ENCODE measurements around the gene CRHR1.
"Not testable (repeated sequence)": the region's sequence is repeated elsewhere in the genome, so short reads cannot be mapped to it uniquely, and the experiment has no call there.

CRHR1 gene

DNA sequence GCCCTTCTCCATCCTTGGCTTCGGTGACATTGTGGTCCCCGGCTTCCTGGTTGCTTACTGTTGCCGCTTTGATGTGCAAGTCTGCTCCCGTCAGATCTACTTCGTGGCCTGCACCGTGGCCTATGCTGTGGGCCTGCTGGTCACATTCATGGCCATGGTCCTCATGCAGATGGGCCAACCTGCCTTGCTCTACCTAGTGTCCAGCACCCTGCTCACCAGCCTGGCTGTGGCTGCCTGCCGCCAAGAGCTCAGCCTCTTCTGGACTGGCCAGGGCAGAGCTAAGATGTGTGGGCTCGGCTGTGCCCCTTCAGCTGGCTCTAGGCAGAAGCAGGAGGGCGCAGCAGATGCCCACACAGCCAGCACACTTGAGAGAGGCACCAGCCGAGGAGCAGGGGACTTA lies 62.1 kb downstream of the CRHR1 start:
- no peak for DNase-seq (ENCODE audit: low read depth)

- no peak for DNase-seq (ENCODE audit: low read depth)
Observed at GRCh38 chr17:45846646-45847045, 62.5 kb downstream of the CRHR1 start.

DNA sequence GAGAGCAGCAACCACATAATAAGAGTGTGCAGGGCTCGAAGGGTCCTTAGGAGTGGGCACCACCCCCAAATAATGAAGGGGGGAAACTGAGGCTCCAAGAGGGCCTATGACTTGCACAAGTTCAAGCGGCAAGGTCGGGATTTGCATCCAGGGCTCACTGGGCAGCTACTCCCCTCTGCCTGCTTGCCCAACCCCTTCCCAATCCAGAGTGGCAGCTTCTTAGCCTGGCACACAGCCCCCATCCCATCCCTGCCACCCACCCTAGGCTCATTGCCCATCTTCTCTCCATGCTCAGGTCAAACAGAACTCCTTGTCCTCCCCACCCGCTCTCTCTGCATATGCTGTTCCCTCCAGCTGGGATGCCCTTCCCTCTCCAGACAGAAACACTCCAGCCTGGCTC lies 63.0 kb downstream of the CRHR1 start:
- no peak for DNase-seq (ENCODE audit: low read depth)

- no peak for DNase-seq (ENCODE audit: low read depth)
Observed at GRCh38 chr17:45847747-45848146, 63.6 kb downstream of the CRHR1 start.

GRCh38 chr17:45848405-45848804 lies 64.3 kb downstream of the CRHR1 start:
- DNase-seq (ENCODE audit: low read depth) = no peak

DNA sequence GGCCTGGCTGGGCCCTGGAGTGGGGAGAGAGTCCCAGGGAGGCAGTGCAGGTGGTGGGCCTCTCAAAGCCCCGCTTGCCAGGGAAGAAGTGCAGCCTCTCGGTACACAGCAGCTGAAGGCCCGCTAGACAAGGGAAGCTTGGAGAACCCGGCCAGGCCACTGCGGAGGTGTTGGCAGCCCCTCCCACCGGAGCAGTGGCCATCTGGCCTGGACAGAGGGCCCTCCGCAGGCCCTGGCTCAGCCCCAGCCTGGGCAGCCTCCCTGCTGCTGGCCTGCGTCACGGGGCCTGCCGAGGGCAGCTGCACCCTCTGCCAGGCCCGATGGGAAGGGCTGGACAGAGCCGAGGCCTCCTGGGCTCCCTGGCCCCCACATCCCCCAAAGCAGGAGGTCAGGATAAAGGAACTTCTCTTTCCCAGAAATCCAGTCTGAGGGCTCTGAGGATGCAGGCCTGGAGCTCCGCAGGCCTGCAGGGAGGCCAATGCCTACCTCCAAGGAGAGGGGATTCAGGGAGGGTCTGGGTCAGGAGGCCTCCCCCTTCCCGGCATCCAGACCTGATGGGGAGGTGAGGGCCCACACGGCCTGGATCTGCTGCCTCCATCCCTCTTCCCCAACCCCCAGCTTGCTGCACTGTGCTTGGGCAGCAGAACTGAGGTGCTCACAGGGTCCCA lies 64.9 kb downstream of the CRHR1 start:
- DNase-seq (ENCODE audit: low read depth) = no peak

GRCh38 chr17:45849536-45849990 lies 65.4 kb downstream of the CRHR1 start:
- DNase-seq (ENCODE audit: low read depth) = no peak

- no peak for DNase-seq (ENCODE audit: low read depth)
Observed at GRCh38 chr17:45850011-45850410, 65.9 kb downstream of the CRHR1 start.

GRCh38 chr17:45850468-45850867 lies 66.3 kb downstream of the CRHR1 start:
- no peak for DNase-seq (ENCODE audit: low read depth)

DNA sequence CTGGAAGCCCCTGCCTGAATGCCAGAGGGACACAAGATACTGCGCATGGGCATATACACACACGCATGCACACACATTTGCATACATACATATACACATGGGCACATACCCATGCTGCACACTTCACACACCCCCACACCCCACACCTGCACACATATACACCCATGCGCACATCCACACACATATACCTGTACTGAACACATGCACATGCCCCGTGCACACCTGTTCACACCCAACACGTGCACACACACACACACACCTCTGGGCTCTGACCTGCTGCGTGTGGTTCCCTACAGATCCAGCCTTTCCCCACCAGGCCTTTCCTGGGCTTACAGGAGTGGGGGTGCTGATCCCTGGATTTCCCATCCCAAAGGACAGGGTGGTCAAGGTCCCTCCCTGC lies 66.9 kb downstream of the CRHR1 start:
- no peak for DNase-seq (ENCODE audit: low read depth)

DNA sequence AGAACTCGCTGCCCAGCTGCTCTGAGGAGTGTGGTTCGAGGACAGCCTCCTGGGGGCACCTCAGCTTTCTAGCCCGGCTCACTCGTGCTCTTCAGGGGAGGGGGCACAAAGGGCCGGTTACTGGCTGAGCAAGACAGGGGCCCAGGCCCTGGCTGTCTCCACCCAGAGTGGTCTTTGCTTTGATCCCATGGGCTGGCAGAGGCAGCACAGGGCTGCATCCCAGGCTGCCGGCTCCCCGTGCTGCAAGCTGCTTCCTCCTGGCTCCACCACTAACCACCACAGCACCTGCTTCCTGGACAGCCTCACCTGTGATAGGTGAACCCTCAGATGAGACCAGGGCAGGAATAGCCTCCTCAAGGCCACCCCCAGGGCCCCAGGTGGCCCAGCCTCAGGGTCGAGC lies 67.3 kb downstream of the CRHR1 start:
- DNase-seq (ENCODE audit: low read depth) = no peak

- DNase-seq (ENCODE audit: low read depth) = no peak
Observed at GRCh38 chr17:45851873-45852272, 67.8 kb downstream of the CRHR1 start.

- peak; percentile 43 for DNase-seq (ENCODE audit: low read depth)
Observed at GRCh38 chr17:45852535-45853297, 68.6 kb downstream of the CRHR1 start.

GRCh38 chr17:45854209-45854608 lies 70.1 kb downstream of the CRHR1 start:
- no peak for DNase-seq (ENCODE audit: low read depth)

DNA sequence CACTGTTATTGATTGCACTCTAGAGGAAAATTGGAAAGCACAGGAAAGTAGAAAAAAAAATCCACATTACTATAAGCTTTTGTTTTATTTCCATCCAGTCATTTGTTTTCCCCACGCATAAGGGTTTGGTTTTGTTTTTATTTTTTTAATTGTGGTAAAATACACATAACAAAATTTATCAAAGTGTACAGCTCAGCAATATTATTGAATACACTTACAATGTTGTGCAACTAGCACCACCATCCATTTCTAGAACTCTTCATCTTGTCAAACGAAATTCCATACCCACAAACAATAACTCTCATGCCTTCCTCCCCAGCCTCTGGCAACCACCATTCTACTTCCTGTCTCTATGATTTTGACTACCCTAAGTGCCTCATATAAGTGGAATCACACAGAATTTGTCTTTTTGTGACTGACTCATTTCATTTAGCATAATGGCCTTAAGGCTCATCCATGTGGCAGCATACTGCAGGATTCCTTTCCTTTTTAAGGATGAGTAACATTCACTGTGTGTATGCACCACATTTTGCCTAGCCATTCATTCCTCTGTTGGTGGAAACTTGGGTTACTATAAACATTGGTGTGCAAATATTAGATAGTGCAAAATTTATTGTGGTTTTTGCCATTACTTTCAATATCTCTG lies 71.7 kb downstream of the CRHR1 start:
- DNase-seq (ENCODE audit: low read depth) = no peak

GRCh38 chr17:45857977-45858708 lies 74.0 kb downstream of the CRHR1 start:
- no peak for DNase-seq (ENCODE audit: low read depth)

DNA sequence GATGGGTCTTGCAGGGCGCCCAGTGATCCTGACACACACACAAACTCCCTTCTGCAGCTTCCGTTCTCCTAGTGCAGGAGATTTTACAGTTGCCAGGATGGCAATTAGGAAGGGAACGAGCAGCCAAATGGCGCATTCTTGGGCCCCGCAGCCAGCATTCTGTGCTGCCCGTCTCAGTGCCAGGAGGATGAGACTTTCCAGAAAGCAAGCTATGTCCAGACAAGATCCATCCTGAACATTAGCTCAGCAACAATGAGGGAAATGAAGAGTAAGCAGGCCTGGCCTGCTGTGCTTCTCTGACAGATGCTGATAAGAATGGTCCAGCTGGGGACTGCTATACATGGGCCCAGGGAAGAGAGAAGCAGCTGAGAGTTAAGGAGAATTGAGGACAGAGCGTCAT lies 77.0 kb downstream of the CRHR1 start:
- no peak for DNase-seq (ENCODE audit: low read depth)

- not testable (repeated sequence) for DNase-seq (ENCODE audit: low read depth)
Observed at GRCh38 chr17:45862127-45862526, 78.0 kb downstream of the CRHR1 start.

- DNase-seq (ENCODE audit: low read depth) = no peak
Observed at GRCh38 chr17:45863857-45864654, 79.9 kb downstream of the CRHR1 start.

GRCh38 chr17:45867171-45867570 lies 83.1 kb downstream of the CRHR1 start:
- no peak for DNase-seq (ENCODE audit: low read depth)

DNA sequence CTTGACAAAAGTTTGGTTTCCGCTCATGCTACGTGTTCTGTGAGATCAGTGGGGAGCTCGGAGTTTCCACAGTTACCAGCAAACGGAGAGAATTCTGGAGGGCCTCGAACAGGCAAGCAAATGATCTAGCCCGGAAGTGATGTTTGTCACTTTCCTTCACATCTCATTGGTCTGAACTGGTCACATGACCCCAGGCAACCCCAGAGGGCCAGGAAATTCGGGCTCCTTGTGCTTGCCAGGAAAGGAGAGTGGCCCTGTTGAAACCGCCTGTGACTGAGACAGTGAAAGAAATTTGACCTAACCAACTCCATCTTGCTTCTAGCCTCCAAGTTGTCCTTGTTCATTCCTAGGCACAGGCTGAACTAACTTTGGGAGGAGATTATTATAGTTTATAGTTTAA lies 83.6 kb downstream of the CRHR1 start:
- DNase-seq (ENCODE audit: low read depth) = no peak

GRCh38 chr17:45868276-45868675 lies 84.2 kb downstream of the CRHR1 start:
- DNase-seq (ENCODE audit: low read depth) = no peak

Measured in activated gamma-delta T cell treated with anti-CD3 and anti-CD28 coated beads, Interleukin-2, amount 50 U/mL, for 16 hours (primary cell).